Activated CD4-positive, alpha-beta T cell treated with anti-CD3 and anti-CD28 coated beads for 48 hours (primary cell): ENCODE measurements around the gene STARD9.

Experiments used
- DNase-seq: peaks from one replicate; pipeline ENCODE4 v3.0.0-alpha.2; 2020

STARD9 gene

GRCh38 chr15:42696626-42697025 is 121.2 kb downstream of the STARD9 start:
- no peak for DNase-seq

GRCh38 chr15:42704492-42704926 is 129.1 kb downstream of the STARD9 start:
- peak; percentile 71 for DNase-seq

- no peak for DNase-seq
Observed at GRCh38 chr15:42705336-42705735, 129.9 kb downstream of the STARD9 start.

DNA sequence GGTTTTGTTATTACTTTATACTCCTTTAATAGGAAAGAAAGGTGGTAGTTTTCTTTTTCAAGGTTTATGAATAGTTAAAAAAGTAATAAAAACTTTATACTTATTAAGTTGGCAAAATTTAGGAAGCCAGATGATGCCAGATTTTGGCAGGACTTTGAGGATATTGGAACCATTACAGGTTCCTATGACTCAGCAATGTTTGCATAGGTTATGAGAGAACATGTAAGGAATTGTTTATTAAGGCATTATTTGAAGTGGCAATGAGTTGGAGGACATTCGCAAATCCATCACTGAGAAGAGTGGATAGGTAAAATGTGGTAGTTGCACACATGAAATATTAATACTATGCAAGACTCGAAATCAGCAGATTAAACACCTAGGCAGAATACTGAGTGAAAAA is 131.7 kb downstream of the STARD9 start:
- DNase-seq = no peak

GRCh38 chr15:42707873-42708544 is 132.6 kb downstream of the STARD9 start:
- DNase-seq = no peak

DNA sequence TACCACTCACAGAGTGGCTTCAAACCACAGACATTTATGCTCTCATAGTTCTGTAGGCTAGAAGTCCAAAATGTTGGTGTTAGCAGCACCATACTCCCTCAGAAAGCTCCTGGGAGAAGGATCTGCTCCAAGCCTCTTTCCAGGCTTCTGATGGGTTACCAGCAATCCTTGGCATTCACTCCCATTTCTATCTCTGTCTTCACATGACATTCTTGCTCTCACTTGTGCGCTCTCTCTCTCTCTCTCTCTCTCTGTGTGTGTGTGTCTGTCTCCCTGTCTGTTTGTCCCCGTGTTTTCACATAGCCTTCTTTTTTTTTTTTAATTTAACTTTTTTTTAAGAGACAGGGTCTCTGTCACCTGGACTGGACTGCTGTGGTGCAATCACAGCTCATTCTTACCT is 135.3 kb downstream of the STARD9 start:
- no peak for DNase-seq

DNA sequence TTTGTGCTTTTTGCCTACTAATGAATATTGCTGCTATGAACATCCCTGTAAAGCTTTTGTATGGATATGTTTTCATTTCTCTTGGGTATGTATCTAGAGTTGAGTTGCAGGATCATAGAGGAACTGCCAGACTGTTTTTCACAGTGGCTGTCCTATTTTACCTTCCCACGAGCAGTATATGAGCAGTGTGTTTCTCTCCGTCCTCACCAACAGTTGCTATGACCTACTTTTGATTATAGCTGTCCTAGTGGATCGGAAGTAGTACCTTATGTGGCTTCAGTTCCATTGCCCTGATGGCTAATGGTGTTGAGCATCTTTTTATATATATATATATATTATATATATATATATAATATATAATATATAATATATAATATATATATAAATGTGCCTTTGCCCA is 136.3 kb downstream of the STARD9 start:
- no peak for DNase-seq

DNA sequence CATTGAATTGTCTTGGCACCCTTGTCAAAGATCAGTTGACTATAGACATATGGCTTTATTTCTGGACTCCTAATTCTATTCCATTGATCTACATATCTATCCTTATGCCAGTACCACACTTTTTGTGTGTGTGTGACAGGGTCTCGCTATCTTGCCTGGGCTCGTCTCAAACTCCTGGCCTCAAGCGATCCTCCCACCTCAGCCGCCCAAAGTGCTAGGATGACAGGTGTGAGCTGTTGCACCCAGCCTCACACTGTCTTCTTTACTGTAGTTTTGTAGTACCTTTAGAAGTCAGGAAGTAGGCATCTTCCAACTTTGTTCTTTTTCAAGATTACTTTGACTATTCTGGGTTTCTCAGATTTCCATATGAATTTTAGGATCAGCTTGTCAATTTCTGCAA is 137.2 kb downstream of the STARD9 start:
- DNase-seq = no peak

DNA sequence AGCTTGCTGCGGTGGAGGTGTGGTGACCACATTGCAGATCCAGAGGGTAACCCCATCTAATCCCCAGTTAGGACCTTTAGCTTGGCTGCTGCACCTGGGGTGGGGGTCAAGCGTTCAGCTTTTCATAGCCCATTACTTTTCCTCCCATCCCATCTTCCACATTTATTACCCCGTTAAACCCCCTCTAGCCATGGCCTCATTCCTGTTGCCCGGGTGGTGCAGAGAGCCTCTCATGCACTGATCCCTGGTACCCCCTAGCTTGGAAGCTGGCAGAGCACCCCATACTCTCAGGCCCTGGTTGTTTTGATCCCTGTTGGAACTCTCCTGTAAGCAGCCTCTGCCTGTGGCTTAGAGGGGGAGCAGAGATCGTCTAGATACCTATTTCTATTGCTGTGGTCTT is 140.7 kb downstream of the STARD9 start:
- no peak for DNase-seq

DNA sequence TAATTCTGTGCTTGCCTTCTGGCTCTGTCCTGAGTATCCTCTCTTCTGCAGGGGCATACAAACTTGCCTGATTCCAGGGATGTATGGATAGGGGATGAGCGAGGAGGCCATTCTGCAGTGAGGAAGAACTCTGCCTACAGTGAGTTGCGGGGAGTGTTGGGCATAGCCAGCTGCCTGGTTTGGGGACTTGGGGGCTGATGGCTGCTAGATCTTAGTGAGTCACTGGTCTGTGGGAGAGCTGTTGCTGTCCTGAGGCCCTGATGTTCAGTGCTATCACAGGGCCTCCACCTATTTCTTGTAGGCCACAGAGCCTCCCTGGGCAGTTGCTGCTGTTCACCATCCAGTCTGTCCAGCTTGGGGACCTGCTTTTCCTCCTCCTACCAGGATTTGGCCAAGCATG is 141.2 kb downstream of the STARD9 start:
- DNase-seq = no peak

GRCh38 chr15:42719043-42719442 is 143.6 kb downstream of the STARD9 start:
- no peak for DNase-seq

DNA sequence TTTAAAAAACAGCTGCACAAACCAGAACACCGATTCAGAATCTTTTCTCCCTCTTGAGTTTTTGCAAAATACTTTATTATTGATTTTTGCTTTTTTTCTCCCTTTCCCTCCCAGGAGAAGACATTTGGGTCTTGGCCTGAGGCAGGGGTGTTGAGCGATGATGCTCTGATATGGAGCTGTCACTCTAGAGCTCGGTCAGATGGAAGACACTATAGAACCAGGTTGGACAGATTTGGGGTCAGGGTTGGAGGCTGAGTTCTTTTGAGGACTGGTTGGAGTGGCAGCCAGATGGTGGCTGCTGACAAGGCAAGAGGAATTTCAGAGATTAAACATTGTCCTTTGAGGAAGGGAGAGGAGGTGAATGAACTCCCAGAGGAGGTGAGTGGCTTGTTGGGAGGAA is 144.7 kb downstream of the STARD9 start:
- no peak for DNase-seq

DNA sequence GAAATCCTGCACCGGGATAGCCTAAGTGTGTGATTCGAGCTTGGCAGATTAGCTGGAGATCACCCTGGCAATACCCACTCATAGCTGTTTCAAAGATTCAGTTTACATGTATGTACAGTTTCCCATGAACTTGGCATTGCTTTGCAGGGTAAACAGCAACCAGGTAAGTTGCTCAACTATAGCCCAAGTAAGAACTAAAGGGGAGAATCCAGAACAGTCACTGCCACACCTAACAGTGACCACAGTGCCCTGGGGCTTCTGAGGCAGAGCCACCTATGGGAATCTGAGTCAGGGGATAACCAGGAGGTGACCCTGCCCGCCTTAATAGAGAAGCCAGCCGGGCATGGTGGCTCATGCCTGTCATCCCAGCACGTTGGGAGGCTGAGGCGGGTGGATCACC is 145.6 kb downstream of the STARD9 start:
- no peak for DNase-seq

DNA sequence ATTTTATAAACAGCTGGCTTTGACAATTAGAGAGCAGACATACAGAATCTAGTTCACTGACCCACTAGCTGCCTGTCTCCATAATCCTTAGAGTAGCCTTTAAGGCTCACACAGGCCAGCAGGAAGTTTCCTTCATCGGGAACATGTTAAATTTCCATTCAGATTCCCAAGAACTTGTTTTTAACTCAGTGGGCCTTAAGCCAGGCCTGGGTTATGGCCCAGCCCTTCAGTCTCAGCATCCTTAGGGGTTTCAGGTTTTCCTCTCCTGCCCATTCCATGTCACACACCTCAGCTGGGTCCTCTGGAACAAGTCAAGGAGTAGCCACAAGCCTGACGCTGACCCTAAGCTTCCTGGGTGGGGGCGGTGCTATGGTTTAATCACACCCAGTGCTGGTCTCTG is 146.5 kb downstream of the STARD9 start:
- no peak for DNase-seq

- no peak for DNase-seq
Observed at GRCh38 chr15:42723068-42723467, 147.7 kb downstream of the STARD9 start.

DNA sequence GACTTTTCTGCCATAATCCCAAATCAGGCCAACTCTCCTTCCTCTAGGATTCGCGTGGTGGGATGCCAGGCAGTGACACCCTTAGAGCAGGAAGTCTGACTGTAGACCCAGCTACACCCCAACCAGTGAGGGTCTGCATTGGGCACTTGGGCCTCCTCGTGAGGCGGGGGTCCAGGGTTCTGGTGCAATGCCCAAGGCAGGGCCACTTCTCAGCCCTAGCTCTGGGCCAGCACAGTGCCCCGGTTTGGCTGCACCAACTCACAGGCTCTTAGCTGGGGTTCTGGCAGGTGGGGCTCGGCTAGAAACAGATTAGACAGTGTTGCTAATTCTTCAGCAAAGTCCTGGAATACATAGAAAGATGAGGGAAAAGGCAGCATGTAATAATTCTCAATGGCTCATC is 148.9 kb downstream of the STARD9 start:
- DNase-seq = no peak

DNA sequence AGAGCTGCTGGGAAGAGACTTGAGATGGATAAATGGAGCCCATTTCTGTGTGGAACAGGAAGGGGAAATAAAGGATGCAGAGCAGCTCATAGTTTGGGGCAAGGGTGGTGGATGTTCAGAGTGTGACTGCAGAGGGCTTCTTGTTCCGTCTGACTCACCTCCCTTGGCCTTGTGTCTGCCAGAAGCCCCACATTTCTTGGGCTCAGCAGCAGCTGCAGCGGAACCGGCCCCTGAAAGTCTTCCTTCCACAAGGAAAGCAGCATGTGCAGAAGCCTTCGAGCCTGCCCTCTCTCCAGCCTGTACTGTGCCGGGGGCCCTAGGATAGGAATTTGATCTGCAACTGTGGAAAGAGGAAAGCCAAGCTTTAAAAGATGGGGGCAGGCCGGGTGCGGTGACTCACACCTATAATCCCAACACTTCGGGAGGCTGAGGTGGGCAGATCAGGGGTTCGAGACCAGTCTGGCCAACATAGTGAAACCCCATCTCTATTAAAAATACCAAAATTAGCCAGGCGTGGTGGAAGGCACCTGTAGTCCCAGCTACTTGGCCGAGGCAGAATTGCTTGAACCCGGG is 150.0 kb downstream of the STARD9 start:
- no peak for DNase-seq

DNA sequence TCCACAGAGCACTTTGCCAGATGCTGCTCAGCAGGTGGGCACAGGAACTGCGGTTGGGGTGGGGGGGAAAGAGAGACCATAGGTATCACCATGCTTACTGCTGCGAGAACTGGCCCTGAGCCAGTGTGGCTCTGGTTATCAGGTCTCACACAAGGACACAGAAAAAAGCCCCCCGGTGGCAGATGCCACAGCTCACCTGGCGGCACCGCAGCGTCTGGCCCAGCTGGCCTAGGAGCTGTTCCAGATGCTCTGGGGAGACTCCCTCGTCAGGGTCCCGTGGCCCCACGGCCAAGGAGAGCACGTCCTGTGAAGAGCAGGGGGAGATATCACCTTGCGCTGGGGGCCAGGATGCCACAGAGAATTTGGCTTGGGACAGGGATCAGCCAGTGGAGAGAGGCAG is 150.7 kb downstream of the STARD9 start:
- no peak for DNase-seq

- no peak for DNase-seq
Observed at GRCh38 chr15:42727750-42728381, 152.5 kb downstream of the STARD9 start.

GRCh38 chr15:42728560-42728959 is 153.2 kb downstream of the STARD9 start:
- DNase-seq = no peak

- DNase-seq = no peak
Observed at GRCh38 chr15:42728972-42729371, 153.6 kb downstream of the STARD9 start.

- DNase-seq = no peak
Observed at GRCh38 chr15:42729409-42729808, 154.0 kb downstream of the STARD9 start.

GRCh38 chr15:42730135-42730534 is 154.7 kb downstream of the STARD9 start:
- DNase-seq = no peak

DNA sequence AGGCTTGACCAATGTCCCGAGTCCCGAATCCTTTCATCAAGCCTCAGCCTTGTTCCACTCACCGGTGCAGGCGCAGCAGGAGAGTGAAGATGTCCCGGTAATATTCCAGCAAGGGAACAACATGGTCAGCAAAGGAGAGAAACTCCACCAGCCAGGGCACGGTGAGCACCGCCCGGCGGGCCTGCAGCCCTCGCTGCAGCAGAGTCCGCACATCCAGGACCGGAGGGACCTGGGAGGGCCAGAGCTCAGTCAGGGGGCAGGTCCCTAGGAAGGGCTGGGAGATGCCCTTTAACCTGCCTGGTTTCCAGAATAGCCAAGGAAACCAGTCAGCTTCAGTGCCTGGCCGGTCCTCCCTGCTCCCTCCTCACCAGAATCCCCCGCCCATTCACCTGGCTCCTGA is 155.1 kb downstream of the STARD9 start:
- DNase-seq = no peak

- no peak for DNase-seq
Observed at GRCh38 chr15:42731461-42731860, 156.1 kb downstream of the STARD9 start.
